ENCODE results near the gene KLHL20.
"Not testable (repeated sequence)": the region's sequence is repeated elsewhere in the genome, so short reads cannot be mapped to it uniquely, and the experiment has no call there.

KLHL20 gene

DNA sequence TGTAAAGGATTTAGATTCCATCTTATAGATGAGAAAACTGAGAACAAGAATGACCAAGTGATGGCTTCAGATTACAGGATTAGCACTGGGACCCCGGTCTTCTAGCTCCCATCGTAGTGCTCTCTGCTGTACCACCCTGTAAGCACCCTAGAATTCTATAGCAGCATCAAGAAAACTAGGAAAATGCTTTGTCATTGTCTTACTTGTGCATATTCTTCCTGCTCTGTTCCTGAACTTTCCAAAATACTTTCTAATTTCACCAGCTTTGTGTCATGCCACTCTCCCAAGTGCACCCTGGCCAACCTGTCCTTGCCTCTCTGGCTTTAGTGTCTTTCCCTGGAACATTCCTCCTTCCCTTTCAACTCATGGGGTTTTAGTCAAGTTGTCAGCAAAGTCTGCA, 6.0 kb upstream of the KLHL20 start:
- Histone ChIP-seq H3K27me3 (ENCODE audit: control insufficient read depth, low read length) (peaks cover 1% of the 10 kb centered on the region), H3K9me3 (ENCODE audit: control insufficient read depth, insufficient read depth, low read length) (no peaks in the 10 kb centered on the region), H3K4me3 (ENCODE audit: low read length) (no peak overlapping the region), H3K4me1 (ENCODE audit: control insufficient read depth, low read length) (peaks cover under 1% of the 10 kb centered on the region; the same call in 1 of the 2 replicates), H3K27ac (ENCODE audit: low read depth, low read length) (no peak overlapping the region), H3K36me3 (ENCODE audit: control insufficient read depth, low read length) (no peaks in the 10 kb centered on the region), H3K9me2 (replicated peaks; ENCODE audit: control insufficient read depth, low read length) (no peaks in the 10 kb centered on the region), H3F3A (ENCODE audit: control insufficient read depth, insufficient read depth) (no peaks in the 10 kb centered on the region), H3K79me2 (ENCODE audit: control insufficient read depth, low read length) (no peaks in the 10 kb centered on the region), H3K4me2 (ENCODE audit: low read length) (no peak overlapping the region), H4K20me1 (ENCODE audit: control insufficient read depth, insufficient read depth, low read depth, low read length) (no peaks in the 10 kb centered on the region)
- TF ChIP-seq, protein P1, sequence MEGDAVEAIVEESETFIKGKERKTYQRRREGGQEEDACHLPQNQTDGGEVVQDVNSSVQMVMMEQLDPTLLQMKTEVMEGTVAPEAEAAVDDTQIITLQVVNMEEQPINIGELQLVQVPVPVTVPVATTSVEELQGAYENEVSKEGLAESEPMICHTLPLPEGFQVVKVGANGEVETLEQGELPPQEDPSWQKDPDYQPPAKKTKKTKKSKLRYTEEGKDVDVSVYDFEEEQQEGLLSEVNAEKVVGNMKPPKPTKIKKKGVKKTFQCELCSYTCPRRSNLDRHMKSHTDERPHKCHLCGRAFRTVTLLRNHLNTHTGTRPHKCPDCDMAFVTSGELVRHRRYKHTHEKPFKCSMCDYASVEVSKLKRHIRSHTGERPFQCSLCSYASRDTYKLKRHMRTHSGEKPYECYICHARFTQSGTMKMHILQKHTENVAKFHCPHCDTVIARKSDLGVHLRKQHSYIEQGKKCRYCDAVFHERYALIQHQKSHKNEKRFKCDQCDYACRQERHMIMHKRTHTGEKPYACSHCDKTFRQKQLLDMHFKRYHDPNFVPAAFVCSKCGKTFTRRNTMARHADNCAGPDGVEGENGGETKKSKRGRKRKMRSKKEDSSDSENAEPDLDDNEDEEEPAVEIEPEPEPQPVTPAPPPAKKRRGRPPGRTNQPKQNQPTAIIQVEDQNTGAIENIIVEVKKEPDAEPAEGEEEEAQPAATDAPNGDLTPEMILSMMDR (IDR thresholded peaks at IDR 0.05; ENCODE audit: low read depth, low read length, poor library complexity, severe bottlenecking): no peak
- TF ChIP-seq EZH2phosphoT487 (IDR thresholded peaks at IDR 0.05; ENCODE audit: borderline replicate concordance, low read length): no peak

DNA sequence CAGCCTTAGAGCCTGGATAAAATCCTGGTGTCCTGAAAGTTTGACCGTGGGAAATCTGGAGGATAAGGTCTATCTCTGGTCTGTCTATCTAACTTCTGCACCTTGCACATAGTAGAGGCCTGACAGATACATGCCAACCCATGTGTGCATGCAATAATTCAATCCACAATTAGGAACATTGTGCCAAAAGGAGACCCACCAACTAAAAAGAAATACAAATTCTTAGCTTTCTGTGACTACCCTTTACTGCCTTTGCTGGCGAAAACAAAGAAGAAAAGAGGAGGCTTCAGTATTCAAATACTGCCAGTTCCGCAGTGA, 381 bp upstream of the KLHL20 start:
- H3K4me2 ChIP-seq (ENCODE audit: low read length): peak overlapping the region; percentile 89
- no peaks in the 10 kb centered on the region for H3K9me3 ChIP-seq (ENCODE audit: control insufficient read depth, insufficient read depth, low read length)
- no peaks in the 10 kb centered on the region for H4K20me1 ChIP-seq (ENCODE audit: control insufficient read depth, insufficient read depth, low read depth, low read length)
- peak overlapping the region; percentile 57; the same call in 1 of the 2 replicates for H3K27ac ChIP-seq (ENCODE audit: low read depth, low read length)
- peaks cover 19% of the 10 kb centered on the region for H3K36me3 ChIP-seq (ENCODE audit: control insufficient read depth, low read length)
- H3F3A ChIP-seq (ENCODE audit: control insufficient read depth, insufficient read depth): peaks cover 6% of the 10 kb centered on the region; the same call in 1 of the 2 replicates
- TF ChIP-seq, protein P1 (IDR thresholded peaks at IDR 0.05; ENCODE audit: low read depth, low read length, poor library complexity, severe bottlenecking): no peak
- TF ChIP-seq EZH2phosphoT487 (IDR thresholded peaks at IDR 0.05; ENCODE audit: borderline replicate concordance, low read length): no peak
- peak overlapping the region; percentile 82 for H3K4me3 ChIP-seq (ENCODE audit: low read length)
- H3K79me2 ChIP-seq (ENCODE audit: control insufficient read depth, low read length): peaks cover 39% of the 10 kb centered on the region
- no peaks in the 10 kb centered on the region for H3K9me2 ChIP-seq (replicated peaks; ENCODE audit: control insufficient read depth, low read length)
- peaks cover 21% of the 10 kb centered on the region for H3K4me1 ChIP-seq (ENCODE audit: control insufficient read depth, low read length)
- H3K27me3 ChIP-seq (ENCODE audit: control insufficient read depth, low read length): no peaks in the 10 kb centered on the region

DNA sequence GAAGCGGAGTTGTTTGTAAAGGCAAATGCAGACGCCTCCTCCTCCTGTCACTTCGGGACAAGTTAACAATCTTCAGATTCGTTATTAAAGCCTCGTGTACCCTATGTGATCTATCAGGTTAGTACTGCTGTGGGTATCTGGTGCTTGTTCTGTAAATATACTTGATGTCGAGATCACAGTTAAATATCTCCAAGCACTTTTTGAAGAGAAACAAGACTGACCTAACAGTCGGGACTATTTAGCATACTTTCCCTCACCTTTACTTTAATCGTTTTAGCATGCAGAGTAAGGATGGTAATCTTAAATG, 710 bp downstream of the KLHL20 start:
- peak overlapping the region; percentile 89 for H3K4me2 ChIP-seq (ENCODE audit: low read length)
- peaks cover 23% of the 10 kb centered on the region for H3K36me3 ChIP-seq (ENCODE audit: control insufficient read depth, low read length)
- peaks cover 43% of the 10 kb centered on the region for H3K79me2 ChIP-seq (ENCODE audit: control insufficient read depth, low read length)
- no peaks in the 10 kb centered on the region for H4K20me1 ChIP-seq (ENCODE audit: control insufficient read depth, insufficient read depth, low read depth, low read length)
- H3K9me3 ChIP-seq (ENCODE audit: control insufficient read depth, insufficient read depth, low read length): no peaks in the 10 kb centered on the region
- peaks cover 21% of the 10 kb centered on the region for H3K4me1 ChIP-seq (ENCODE audit: control insufficient read depth, low read length)
- H3K4me3 ChIP-seq (ENCODE audit: low read length): peak overlapping the region; percentile 82
- H3K27ac ChIP-seq (ENCODE audit: low read depth, low read length): peak overlapping the region; percentile 57
- peaks cover 6% of the 10 kb centered on the region for H3F3A ChIP-seq (ENCODE audit: control insufficient read depth, insufficient read depth)
- TF ChIP-seq, protein P1 (IDR thresholded peaks at IDR 0.05; ENCODE audit: low read depth, low read length, poor library complexity, severe bottlenecking): no peak
- TF ChIP-seq EZH2phosphoT487 (IDR thresholded peaks at IDR 0.05; ENCODE audit: borderline replicate concordance, low read length): no peak
- H3K9me2 ChIP-seq (replicated peaks; ENCODE audit: control insufficient read depth, low read length): no peaks in the 10 kb centered on the region
- H3K27me3 ChIP-seq (ENCODE audit: control insufficient read depth, low read length): no peaks in the 10 kb centered on the region

DNA sequence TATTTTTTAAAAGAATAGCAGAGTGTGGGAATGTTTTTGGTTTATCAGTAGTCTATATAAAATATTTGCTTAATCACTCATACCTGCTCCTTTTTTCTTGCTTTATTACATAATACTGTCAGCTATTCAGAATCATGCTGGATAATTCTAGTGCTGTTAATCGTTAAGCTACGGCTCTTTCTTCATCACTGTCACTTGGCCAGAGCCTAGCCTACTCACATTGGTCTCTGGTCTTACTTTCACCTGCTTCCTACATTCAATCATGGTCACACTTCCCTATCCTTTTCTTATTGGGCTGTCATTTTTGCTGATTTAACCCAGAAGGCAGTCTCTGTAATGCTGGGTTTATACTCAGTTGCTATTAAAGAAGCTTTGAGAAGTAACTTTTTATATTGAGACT, 2.5 kb downstream of the KLHL20 start:
- H3K4me3 ChIP-seq (ENCODE audit: low read length): no peak overlapping the region
- H3K9me3 ChIP-seq (ENCODE audit: control insufficient read depth, insufficient read depth, low read length): no peaks in the 10 kb centered on the region
- H3K9me2 ChIP-seq (replicated peaks; ENCODE audit: control insufficient read depth, low read length): no peaks in the 10 kb centered on the region
- H3F3A ChIP-seq (ENCODE audit: control insufficient read depth, insufficient read depth): peaks cover 6% of the 10 kb centered on the region
- peaks cover 59% of the 10 kb centered on the region for H3K79me2 ChIP-seq (ENCODE audit: control insufficient read depth, low read length)
- no peak for TF ChIP-seq EZH2phosphoT487 (IDR thresholded peaks at IDR 0.05; ENCODE audit: borderline replicate concordance, low read length)
- TF ChIP-seq, protein P1 (IDR thresholded peaks at IDR 0.05; ENCODE audit: low read depth, low read length, poor library complexity, severe bottlenecking): no peak
- peaks cover 21% of the 10 kb centered on the region for H3K4me1 ChIP-seq (ENCODE audit: control insufficient read depth, low read length)
- no peaks in the 10 kb centered on the region for H4K20me1 ChIP-seq (ENCODE audit: control insufficient read depth, insufficient read depth, low read depth, low read length)
- H3K36me3 ChIP-seq (ENCODE audit: control insufficient read depth, low read length): peaks cover 34% of the 10 kb centered on the region
- H3K27ac ChIP-seq (ENCODE audit: low read depth, low read length): no peak overlapping the region
- no peaks in the 10 kb centered on the region for H3K27me3 ChIP-seq (ENCODE audit: control insufficient read depth, low read length)
- H3K4me2 ChIP-seq (ENCODE audit: low read length): peak overlapping the region; percentile 17

DNA sequence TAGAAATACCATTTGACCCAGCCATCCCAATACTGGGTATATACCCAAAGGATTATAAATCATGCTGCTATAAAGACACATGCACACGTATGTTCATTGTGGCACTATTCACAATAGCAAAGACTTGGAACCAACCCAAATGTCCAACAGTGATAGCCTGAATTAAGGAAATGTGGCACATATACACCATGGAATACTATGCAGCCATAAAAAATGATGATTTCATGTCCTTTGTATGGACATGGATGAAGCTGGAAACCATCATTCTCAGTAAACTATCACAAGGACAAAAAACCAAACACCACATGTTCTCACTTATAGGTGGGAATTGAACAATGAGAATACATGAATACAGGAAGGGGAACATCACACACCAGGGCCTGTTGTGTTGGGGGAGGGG, 16.6 kb downstream of the KLHL20 start:
- H3K9me3 ChIP-seq (ENCODE audit: control insufficient read depth, insufficient read depth, low read length); H3K79me2 ChIP-seq (ENCODE audit: control insufficient read depth, low read length); H3K4me1 ChIP-seq (ENCODE audit: control insufficient read depth, low read length); H3K9me2 ChIP-seq (replicated peaks; ENCODE audit: control insufficient read depth, low read length); H3K27me3 ChIP-seq (ENCODE audit: control insufficient read depth, low read length); H3F3A ChIP-seq (ENCODE audit: control insufficient read depth, insufficient read depth); H3K4me3 ChIP-seq (ENCODE audit: low read length); H4K20me1 ChIP-seq (ENCODE audit: control insufficient read depth, insufficient read depth, low read depth, low read length); H3K4me2 ChIP-seq (ENCODE audit: low read length); H3K27ac ChIP-seq (ENCODE audit: low read depth, low read length): not testable (repeated sequence)
- peaks cover 26% of the 10 kb centered on the region for H3K36me3 ChIP-seq (ENCODE audit: control insufficient read depth, low read length)
